Left cardiac atrium (tissue), 4 donors: Measurements from ENCODE around the gene SH2D4B. TPM values are rescaled to one million over a fixed set of nuclear protein-coding genes. Genes with fewer than 3 reads are reported as not detected.
A peak's percentile ranks its signal among the peaks of the same experiment; 100 is the strongest.

Experiments used
- ATAC-seq, 2 donors: fragments of 200-7000 bp; cut with Tn5 transposase; one replicate each; pipeline ENCODE4 v1.9.1; 2020; ENCODE audit warnings: mild to moderate bottlenecking in 2 of 2, moderate library complexity in 2 of 2
- DNase-seq: peaks from one replicate; pipeline ENCODE4 v3.0.0-alpha.2; 2020
- intact Hi-C, 2 donors: fragments of 100-400 bp; cut with DNase I; formaldehyde crosslinking; loops; one replicate each; pipeline versions ENCODE4 v1.14.1 to v1.15.1; 2022 to 2023
- total RNA-seq, 2 donors: library from RNA; stranded (reverse); fragmentation: NEBNext Ultra II Directional; extraction: Animal tissue kit (Norgen Biotek cat#: 25700); gene quantifications; one replicate each; pipeline ENCODE4 v1.2.1, GENCODE V29; 2021
- donor health status: DM: no; HTN: yes; CAD: no.
- donor health status: DM: no; HTN: yes; CAD: no; lungs with severe emphysema.
- donor health status: DM: yes; HTN: yes; CAD: no.
- donor health status: Dilated cardiomyopathy.

The SH2D4B gene
- total RNA-seq, 2 donors from 2014 or later: 0.05 TPM; not detected in 1

DNA sequence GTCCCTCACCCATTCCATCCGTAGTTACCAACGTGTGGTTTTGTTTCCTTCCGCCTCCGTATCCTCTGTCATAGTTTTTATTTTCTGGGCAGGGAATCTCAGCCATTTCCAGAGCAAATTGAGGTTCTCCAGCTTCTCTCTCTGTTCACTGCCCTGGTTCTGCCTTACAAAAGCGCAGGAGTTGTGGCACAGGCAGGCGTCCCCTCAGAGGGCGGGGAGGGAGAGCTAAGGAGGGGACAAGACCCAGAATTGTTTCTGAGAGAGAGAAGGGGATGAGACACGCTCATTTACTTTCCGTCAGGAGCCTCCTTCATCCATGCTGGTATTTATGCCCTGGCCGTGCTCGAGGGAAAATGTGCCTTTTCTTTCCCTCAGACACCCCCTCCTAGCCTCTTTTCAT lies 71.0 kb downstream of the SH2D4B start:
- ATAC-seq (no peak), DNase-seq (no peak)
- intact Hi-C loops: no loop called here

- DNase-seq (no peak), ATAC-seq (no peak)
- intact Hi-C loops: no loop called here
Measured at GRCh38 chr10:80609331-80609730, 71.6 kb downstream of the SH2D4B start.

- DNase-seq (no peak), ATAC-seq (no peak)
- intact Hi-C loops: no loop called here
Measured at GRCh38 chr10:80611481-80612185, 73.9 kb downstream of the SH2D4B start.

GRCh38 chr10:80612261-80612660 lies 74.6 kb downstream of the SH2D4B start:
- intact Hi-C loops: no loop called here
- ATAC-seq (peak in 1 of 2 donors; percentile 51), DNase-seq (no peak)

DNA sequence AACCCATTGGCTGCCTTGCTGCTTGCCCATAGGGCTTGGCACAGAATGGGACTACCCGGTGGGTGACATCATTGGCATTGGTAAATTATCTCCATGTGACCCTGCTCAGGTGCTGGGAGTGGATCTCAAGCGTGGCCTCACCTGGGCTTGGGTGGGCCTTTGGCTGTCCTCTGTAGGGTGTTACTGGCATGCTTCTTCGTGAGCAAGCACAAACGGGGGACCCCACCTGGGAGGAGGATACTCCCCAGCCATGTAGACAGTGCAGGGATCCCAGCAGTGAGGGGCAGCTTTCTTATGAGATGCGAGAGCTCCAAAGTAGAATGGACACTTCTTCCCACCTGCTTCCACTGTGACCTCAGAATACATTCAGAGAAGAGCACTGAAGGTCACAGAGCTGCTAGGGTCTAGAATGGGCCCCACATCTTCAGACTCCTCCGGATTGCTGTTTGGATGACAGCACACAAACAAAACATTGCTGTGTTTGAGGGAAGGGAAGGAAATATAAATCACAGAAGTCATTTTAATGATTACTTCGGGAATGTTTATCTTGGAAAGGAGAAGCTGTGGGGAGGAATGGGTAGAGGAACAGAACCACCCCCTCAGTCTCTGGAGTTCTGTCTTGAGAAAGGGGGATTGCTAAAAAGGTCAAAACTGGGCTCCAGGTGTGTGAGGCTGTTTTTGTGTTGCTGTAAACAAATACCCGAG lies 75.9 kb downstream of the SH2D4B start:
- intact Hi-C loops: no loop called here
- DNase-seq (no peak), ATAC-seq (no peak)

DNA sequence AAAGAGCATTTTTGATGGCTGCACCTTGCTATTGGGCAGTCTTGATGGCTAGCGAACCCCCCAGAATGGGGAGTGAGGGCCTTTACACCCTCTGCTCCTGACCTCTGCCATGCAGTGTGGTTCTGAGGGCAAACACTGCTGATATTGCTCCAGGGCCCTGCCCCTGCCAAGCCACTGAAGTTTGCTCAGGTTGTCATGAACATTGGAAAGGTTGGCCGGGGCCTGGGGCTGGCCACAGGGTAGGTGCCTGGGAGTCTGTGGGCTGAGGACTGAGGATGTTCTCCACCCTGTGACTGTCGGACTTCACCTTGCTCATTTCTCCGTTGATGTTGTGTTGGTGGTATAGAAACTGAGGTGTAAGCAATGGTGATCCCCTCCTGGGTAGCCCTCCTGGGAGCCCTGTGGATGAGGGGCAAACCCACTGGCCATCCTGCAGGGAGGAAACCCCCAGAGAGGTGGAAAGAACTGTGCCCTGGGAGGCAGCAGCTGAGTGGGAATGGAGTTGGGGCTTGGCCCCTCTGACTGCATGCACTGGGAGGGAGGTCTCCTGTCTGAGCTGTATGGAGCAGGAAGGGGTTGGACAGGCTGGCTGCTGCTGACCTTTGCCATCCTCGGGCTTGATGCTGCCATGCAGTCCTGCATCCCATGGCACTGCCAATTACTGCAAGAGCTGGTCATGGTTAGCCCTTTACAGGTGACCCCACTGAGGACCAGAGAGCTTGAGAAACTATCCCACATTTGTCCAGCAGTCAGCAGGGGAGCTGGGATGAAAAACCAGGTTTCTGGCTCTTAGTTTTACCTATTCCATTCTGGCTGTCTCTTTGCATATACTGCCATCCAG lies 77.1 kb downstream of the SH2D4B start:
- intact Hi-C loops: no loop called here
- DNase-seq (no peak), ATAC-seq (no peak)

- intact Hi-C loops: no loop called here
- DNase-seq (no peak), ATAC-seq (no peak)
Measured at GRCh38 chr10:80617807-80618206, 80.1 kb downstream of the SH2D4B start.

DNA sequence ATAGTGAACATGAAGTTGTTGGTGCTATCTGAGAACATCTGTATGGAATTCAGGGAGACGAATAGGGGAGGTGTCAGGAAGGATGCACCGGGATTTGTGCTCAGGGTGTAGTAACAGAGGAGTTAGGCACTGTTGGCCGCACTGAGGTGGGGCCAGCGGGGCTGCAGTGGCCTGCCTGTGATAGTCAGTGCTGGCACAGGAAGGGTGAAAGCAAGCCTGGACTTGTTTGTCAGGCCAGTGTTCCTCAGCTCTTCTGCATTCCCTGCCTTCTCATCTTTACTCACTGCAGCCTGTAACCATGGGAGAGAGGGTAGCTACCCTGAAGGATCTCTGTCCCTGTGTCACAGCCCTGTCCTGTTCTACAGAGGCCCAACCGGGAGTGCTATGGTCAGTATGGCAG lies 81.3 kb downstream of the SH2D4B start:
- ATAC-seq: no peak
- no peak for DNase-seq
- intact Hi-C loops: no loop called here

GRCh38 chr10:80622153-80622552 lies 84.5 kb downstream of the SH2D4B start:
- no peak for DNase-seq
- intact Hi-C loops: no loop called here
- ATAC-seq: no peak

GRCh38 chr10:80630324-80630723 lies 92.6 kb downstream of the SH2D4B start:
- intact Hi-C loops: no loop called here
- ATAC-seq: no peak
- DNase-seq: no peak

- intact Hi-C loops: no loop called here
- ATAC-seq (no peak), DNase-seq (no peak)
Measured at GRCh38 chr10:80632742-80633141, 95.0 kb downstream of the SH2D4B start.

DNA sequence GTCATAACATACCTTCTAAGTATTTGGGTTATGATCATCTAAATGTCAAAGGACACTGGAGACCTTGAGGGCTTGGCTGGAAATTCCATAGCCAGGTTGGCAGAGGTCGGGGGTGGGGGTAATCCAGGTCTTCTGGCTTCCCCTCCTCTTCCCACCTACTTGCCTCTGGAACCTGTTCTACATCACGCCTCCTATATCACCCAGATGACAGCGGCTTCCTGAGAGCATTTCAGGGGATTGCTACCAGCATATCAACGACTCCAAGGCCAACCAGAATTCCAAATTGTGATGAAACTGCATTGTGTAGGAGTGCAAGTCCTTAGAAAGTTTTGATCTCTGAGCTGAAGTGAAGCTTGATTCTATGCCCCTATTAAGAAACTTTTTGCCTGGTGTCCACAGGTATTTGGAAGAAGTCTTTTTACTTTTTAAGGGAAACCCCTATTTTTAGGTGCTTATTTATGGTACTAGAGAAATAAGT lies 95.7 kb downstream of the SH2D4B start:
- ATAC-seq: no peak
- intact Hi-C loops: no loop called here
- DNase-seq: no peak

DNA sequence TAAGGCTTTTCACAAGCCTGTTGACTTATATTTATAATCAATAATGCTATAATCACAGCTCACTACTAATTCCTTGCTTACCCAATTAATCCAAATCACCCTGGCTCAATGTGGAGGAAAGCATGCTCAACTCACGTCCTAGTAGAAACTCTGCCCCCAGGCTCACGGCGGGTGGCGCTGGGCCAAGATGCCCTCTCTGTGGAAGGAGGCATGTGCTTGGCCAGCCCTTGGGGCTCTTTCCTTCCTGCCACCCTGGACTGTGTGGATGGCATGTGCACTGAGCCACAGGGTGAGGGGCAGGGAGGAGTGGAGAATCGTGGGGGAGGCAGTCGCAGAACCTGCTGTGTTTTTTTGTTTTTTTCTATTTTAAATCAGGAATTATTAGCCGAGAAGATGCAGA lies 96.2 kb downstream of the SH2D4B start:
- intact Hi-C loops: no loop called here
- ATAC-seq (no peak), DNase-seq (no peak)

DNA sequence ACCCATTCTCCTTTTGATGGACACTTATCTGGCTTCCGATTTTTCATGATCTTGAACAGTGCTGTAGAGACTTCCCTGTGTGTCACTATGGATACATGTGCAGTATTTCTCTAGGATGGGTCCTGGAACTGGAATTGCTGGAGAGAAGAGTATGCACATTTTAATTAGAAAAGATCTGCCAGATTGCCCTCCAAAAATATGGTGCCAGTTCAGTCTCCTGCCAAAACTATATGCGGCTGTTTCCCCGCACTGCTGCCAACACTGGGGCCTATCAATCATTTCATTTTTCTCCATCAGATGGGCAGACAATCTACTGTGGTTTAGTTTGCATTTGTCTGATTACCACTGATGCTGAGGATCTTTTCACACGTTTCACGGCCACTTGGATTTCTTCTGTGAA lies 105.0 kb downstream of the SH2D4B start:
- ATAC-seq (no peak), DNase-seq (no peak)
- intact Hi-C loops: no loop called here

DNA sequence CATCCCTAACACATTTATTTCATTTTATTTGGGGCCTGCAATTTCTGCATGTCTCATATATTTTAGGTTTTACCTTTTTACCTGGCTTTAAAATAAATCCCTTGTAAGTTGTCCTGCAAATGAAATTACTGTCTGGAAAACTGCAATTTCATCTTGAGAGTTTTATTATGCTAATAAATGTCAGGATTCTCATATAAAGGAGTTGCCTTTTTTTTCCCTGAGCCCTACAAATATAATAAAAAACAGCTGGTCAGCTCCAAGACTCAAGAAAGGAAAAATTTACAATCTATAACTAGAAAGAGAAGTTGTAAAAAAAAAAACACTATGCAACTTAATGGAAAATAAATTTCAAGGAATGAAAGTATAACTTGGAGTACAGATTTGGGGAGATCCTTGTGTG lies 108.7 kb downstream of the SH2D4B start:
- intact Hi-C loops: no loop called here
- ATAC-seq (no peak), DNase-seq (no peak)

DNA sequence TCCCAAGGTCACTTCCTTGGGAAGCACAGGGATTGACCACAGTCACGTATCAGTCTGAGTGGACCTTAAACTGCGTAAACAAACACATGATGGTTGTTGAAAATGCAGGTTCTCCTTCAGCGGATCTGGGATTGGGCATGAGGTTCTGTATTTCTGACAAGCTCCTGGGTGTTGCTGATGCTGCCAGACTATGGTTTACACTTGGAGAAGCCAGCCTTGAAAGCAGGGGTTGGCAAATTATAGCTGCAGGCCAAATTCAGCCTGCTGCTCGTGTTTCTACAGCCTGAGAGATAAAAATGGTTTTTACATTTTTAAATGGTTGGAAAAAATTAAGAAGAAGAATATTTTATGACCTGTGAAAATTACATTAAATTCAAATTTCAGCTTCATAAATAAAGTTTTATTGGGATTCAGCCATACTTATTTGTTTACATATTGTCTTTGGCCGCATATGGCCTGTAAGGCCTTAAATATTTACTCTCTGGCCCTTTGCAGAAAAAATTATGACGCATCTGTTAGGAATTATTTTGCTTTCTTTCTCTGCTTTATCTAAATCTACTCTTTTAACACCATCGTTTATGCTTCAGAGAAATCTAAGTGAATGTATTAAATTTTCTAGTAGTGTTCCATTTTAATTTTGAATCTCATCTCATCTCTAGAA lies 109.6 kb downstream of the SH2D4B start:
- ATAC-seq: no peak
- DNase-seq: no peak
- intact Hi-C loops: no loop called here

GRCh38 chr10:80648106-80648505 lies 110.4 kb downstream of the SH2D4B start:
- DNase-seq (no peak), ATAC-seq (no peak)
- intact Hi-C loops: no loop called here

- no peak for DNase-seq
- no peak for ATAC-seq
- intact Hi-C loops: no loop called here
Measured at GRCh38 chr10:80649183-80649582, 111.5 kb downstream of the SH2D4B start.

DNA sequence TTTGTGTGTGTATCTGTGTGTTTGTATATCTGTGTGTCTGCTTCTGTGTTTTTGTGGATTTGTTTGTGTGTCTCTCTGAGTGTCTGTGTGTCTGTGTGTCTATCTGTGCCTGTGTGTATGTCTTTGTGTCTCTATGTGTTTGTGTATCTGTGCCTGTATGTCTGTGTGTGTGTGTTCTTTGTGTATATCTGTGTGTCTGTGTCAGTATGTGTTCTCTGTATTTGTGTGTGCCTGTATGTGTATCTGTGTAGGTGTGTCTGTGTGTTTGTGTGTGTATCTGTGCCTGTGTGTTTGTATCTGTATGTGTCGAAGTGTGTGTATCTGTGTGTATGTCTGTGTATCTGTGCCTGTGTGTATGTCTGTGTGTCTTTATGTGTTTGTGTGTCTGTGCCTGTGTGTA lies 118.2 kb downstream of the SH2D4B start:
- intact Hi-C loops: no loop called here
- DNase-seq (no peak), ATAC-seq (no peak)

GRCh38 chr10:80658068-80658467 lies 120.4 kb downstream of the SH2D4B start:
- DNase-seq (no peak), ATAC-seq (no peak)
- intact Hi-C loops: no loop called here
